Measurements from ENCODE around the gene C1QC. TPM values are rescaled to one million over a fixed set of nuclear protein-coding genes. Genes with fewer than 3 reads are reported as not detected.

Gene C1QC
- total and polyA plus RNA-seq, 4 donors: 41.3 to 554 (median 230) TPM

DNA sequence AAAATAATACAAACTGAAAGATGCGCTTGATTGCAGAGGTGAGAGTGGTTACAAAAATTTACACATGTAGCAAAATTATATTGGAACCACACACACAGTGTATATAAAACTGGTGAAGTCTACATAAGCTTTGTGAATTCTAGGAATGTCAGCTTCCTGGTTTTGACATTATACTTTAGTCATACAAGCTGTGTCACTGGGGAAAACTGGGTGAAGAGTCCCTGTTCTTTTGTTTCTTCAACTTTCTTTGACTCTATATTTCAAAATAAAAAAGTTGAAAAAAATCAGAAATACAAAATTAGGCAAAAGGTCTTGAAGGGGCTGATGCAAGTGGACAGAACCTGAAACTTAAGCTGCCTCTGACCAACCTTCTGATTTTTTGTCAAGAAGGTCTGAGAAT is 3.0 kb downstream of the C1QC start:
- peaks cover 0 to 3% (median 0%) of the 10 kb centered on the region in 3 donors for H3K27me3 ChIP-seq (ENCODE audit: control insufficient read depth in 3 of 3, insufficient read depth in 3 of 3, low read length in 2 of 3)
- ATAC-seq (ENCODE audit: insufficient read depth, low FRiP score): no peak
- H3K9me3 ChIP-seq (ENCODE audit: control insufficient read depth in 4 of 4, insufficient read depth in 3 of 4, low read length in 3 of 4): no peaks in the 10 kb centered on the region
- no peak overlapping the region for H3K9ac ChIP-seq (ENCODE audit: insufficient read depth in 1 of 2, low read length in 2 of 2)
- DNase-seq: no peak
- no peaks in the 10 kb centered on the region for H3K36me3 ChIP-seq (ENCODE audit: control insufficient read depth in 4 of 4, insufficient read depth in 4 of 4, low read length in 4 of 4)
- H3K4me3 ChIP-seq: no peak overlapping the region
- TF ChIP-seq, protein P1, sequence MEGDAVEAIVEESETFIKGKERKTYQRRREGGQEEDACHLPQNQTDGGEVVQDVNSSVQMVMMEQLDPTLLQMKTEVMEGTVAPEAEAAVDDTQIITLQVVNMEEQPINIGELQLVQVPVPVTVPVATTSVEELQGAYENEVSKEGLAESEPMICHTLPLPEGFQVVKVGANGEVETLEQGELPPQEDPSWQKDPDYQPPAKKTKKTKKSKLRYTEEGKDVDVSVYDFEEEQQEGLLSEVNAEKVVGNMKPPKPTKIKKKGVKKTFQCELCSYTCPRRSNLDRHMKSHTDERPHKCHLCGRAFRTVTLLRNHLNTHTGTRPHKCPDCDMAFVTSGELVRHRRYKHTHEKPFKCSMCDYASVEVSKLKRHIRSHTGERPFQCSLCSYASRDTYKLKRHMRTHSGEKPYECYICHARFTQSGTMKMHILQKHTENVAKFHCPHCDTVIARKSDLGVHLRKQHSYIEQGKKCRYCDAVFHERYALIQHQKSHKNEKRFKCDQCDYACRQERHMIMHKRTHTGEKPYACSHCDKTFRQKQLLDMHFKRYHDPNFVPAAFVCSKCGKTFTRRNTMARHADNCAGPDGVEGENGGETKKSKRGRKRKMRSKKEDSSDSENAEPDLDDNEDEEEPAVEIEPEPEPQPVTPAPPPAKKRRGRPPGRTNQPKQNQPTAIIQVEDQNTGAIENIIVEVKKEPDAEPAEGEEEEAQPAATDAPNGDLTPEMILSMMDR (IDR thresholded peaks at IDR 0.05; ENCODE audit: control extremely low read depth, extremely low read depth): no peak
- 0% methylated on average over 1 of the region's 1 CpG for WGBS, 2 donors
- no peak overlapping the region for H3K27ac ChIP-seq (ENCODE audit: low read depth in 1 of 2, low read length in 1 of 2)
- H3K4me1 ChIP-seq (ENCODE audit: control insufficient read depth in 5 of 5, insufficient read depth in 5 of 5, low read length in 5 of 5): peaks cover 0 to 3% (median 0%) of the 10 kb centered on the region in 5 donors

DNA sequence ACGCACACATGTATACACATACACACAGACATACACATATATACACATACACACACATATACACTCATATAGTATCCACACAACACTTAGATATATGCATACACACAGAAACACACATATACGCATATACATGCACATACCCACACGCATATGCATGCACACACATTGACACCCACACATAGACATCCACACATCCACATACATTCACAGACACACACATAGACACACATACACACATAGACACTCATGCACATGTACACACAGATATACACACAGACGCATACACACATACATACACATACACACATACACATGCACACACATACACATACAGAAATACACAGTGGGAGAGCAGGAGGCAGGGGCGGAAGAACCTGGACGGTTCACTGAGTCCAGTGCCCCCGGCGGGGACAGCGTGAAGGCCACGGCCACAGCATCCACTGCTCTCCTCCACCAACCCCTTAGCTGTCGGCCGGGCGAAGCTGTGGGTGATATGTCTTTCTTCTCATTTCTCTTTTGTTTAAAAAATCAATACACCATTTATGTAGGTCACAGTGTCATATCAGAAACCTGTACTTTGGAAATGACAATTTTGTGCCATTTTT is 6.8 kb downstream of the C1QC start:
- WGBS, 2 donors: 91 to 96% methylated on average over 13 of the region's 13 CpGs
- TF ChIP-seq, protein P1 (IDR thresholded peaks at IDR 0.05; ENCODE audit: control extremely low read depth, extremely low read depth): no peak
- ATAC-seq (ENCODE audit: insufficient read depth, low FRiP score): no peak
- no peak overlapping the region for H3K9ac ChIP-seq (ENCODE audit: insufficient read depth in 1 of 2, low read length in 2 of 2)
- peaks cover 0 to 3% (median 0%) of the 10 kb centered on the region in 3 donors for H3K27me3 ChIP-seq (ENCODE audit: control insufficient read depth in 3 of 3, insufficient read depth in 3 of 3, low read length in 2 of 3)
- H3K27ac ChIP-seq (ENCODE audit: low read depth in 1 of 2, low read length in 1 of 2): no peak overlapping the region
- H3K36me3 ChIP-seq (ENCODE audit: control insufficient read depth in 4 of 4, insufficient read depth in 4 of 4, low read length in 4 of 4): no peaks in the 10 kb centered on the region
- H3K9me3 ChIP-seq (ENCODE audit: control insufficient read depth in 4 of 4, insufficient read depth in 3 of 4, low read length in 3 of 4): no peaks in the 10 kb centered on the region
- H3K4me3 ChIP-seq: no peak overlapping the region
- peaks cover 0 to 3% (median 0%) of the 10 kb centered on the region in 5 donors for H3K4me1 ChIP-seq (ENCODE audit: control insufficient read depth in 5 of 5, insufficient read depth in 5 of 5, low read length in 5 of 5)
- DNase-seq: no peak

GRCh38 chr1:22651941-22652856 is 8.8 kb downstream of the C1QC start:
- DNase-seq (no peak), ATAC-seq (ENCODE audit: insufficient read depth, low FRiP score) (no peak)
- H3K27me3 ChIP-seq (ENCODE audit: control insufficient read depth in 3 of 3, insufficient read depth in 3 of 3, low read length in 2 of 3): peaks cover 0 to 11% (median 0%) of the 10 kb centered on the region in 3 donors
- peaks cover 0 to 3% (median 0%) of the 10 kb centered on the region in 5 donors for H3K4me1 ChIP-seq (ENCODE audit: control insufficient read depth in 5 of 5, insufficient read depth in 5 of 5, low read length in 5 of 5)
- TF ChIP-seq, protein P1 (IDR thresholded peaks at IDR 0.05; ENCODE audit: control extremely low read depth, extremely low read depth): no peak
- no peaks in the 10 kb centered on the region for H3K36me3 ChIP-seq (ENCODE audit: control insufficient read depth in 4 of 4, insufficient read depth in 4 of 4, low read length in 4 of 4)
- no peak overlapping the region for H3K4me3 ChIP-seq
- H3K27ac ChIP-seq (ENCODE audit: low read depth in 1 of 2, low read length in 1 of 2): no peak overlapping the region
- 69 to 73% methylated on average over 15 of the region's 15 CpGs for WGBS, 2 donors
- H3K9ac ChIP-seq (ENCODE audit: insufficient read depth in 1 of 2, low read length in 2 of 2): no peak overlapping the region
- H3K9me3 ChIP-seq (ENCODE audit: control insufficient read depth in 4 of 4, insufficient read depth in 3 of 4, low read length in 3 of 4): no peaks in the 10 kb centered on the region
